HEK293 (cell line): ENCODE data around the gene RNF145.

ENCODE experiments used
- CTCF ChIA-PET: fragments of 350-600 bp; formaldehyde crosslinking; extraction: SDS; loops from one replicate; lab custom pipeline; 2021; ENCODE audit warnings: antibody characterized with exemption; lab: Yijun Ruan, JAX
- POLR2A ChIA-PET: fragments of 300-600 bp; formaldehyde crosslinking; extraction: SDS; loops from one replicate; lab custom pipeline; 2020; ENCODE audit warnings: antibody characterized with exemption, inconsistent platforms; lab: Yijun Ruan, JAX
- H3K27ac ChIP-seq: fragments of 200-500 bp; sonication (Bioruptor generic); 2 replicates; pipeline ENCODE4 v1.5.1; 2014; ENCODE audit warnings: low read depth, low read length, control low read depth, inconsistent platforms; ENCODE audit errors: extremely low read depth
- H3K36me3 ChIP-seq, 2 experiments: fragments of 200-500 bp in 1 of 2; sonication (Bioruptor generic) in 1 of 2; 1 replicate in 1 of 2; 2 replicates in 1 of 2; pipeline ENCODE4 v1.5.1; 2014 to 2017; ENCODE audit warnings: inconsistent platforms in 2 of 2, low read length in 2 of 2; ENCODE audit not compliant: control insufficient read depth in 2 of 2, insufficient read depth in 1 of 2
- H3K4me1 ChIP-seq: fragments of 200-500 bp; sonication (Bioruptor generic); 2 replicates; pipeline ENCODE4 v1.5.1; 2014; ENCODE audit warnings: mild to moderate bottlenecking, low read length, inconsistent platforms; ENCODE audit not compliant: control insufficient read depth, insufficient read depth
- H3K4me3 ChIP-seq: 2 replicates; pipeline ENCODE4 v1.5.1; 2011; ENCODE audit warnings: low read depth, mild to moderate bottlenecking, control low read depth, low read length, moderate library complexity
- H3K9me3 ChIP-seq: fragments of 200-500 bp; sonication (Bioruptor generic); 2 replicates; pipeline ENCODE4 v1.5.1; 2014; ENCODE audit warnings: low read depth, low read length, inconsistent platforms; ENCODE audit not compliant: control insufficient read depth, insufficient read depth
- EGR2 ChIP-seq: fragments of 450-650 bp; formaldehyde crosslinking; IDR thresholded peaks from 2 replicates; pipeline ENCODE4 v1.5.1; 2016; ENCODE audit warnings: low read depth, missing biosample characterization, missing genetic modification characterization
- KLF10 ChIP-seq: fragments of 450-650 bp; IDR thresholded peaks from 2 replicates; pipeline ENCODE4 v1.5.1; 2018; ENCODE audit warnings: missing biosample characterization, mild to moderate bottlenecking, missing genetic modification characterization
- PBX3 ChIP-seq: sonication (generic); formaldehyde crosslinking; IDR thresholded peaks from 2 replicates; pipeline ENCODE4 v1.8.1; 2022; ENCODE audit warnings: mild to moderate bottlenecking, moderate library complexity, missing genetic modification reagents
- SCRT2 ChIP-seq: fragments of 450-650 bp; formaldehyde crosslinking; IDR thresholded peaks from 2 replicates; pipeline ENCODE4 v1.5.1; 2016; ENCODE audit warnings: missing biosample characterization, missing genetic modification characterization
- ZBTB17 ChIP-seq: fragments of 450-650 bp; formaldehyde crosslinking; IDR thresholded peaks from 2 replicates; pipeline ENCODE4 v1.5.1; 2016; ENCODE audit warnings: missing biosample characterization, missing genetic modification characterization
- ZNF155 ChIP-seq: fragments of 450-650 bp; formaldehyde crosslinking; IDR thresholded peaks from 2 replicates; pipeline ENCODE4 v1.5.1; 2016; ENCODE audit warnings: missing biosample characterization, missing genetic modification characterization
- ZNF274 ChIP-seq, 2 experiments: fragments of 200-500 bp in 1 of 2; fragments of 450-650 bp in 1 of 2; sonication (Bioruptor generic) in 1 of 2; formaldehyde crosslinking in 1 of 2; IDR thresholded peaks; 2 replicates each; pipeline versions ENCODE4 v1.5.1 to v1.6.1; 2014 to 2016; ENCODE audit warnings: borderline replicate concordance in 1 of 2, inconsistent platforms in 1 of 2, low read length in 1 of 2, missing biosample characterization in 1 of 2, missing genetic modification characterization in 1 of 2
- ZNF280D ChIP-seq: fragments of 450-650 bp; formaldehyde crosslinking; IDR thresholded peaks from 2 replicates; pipeline ENCODE4 v1.5.1; 2016; ENCODE audit warnings: missing biosample characterization, missing genetic modification characterization
- ZNF350 ChIP-seq: fragments of 450-650 bp; formaldehyde crosslinking; IDR thresholded peaks from 2 replicates; pipeline ENCODE4 v1.5.0; 2017; ENCODE audit warnings: missing biosample characterization, mild to moderate bottlenecking, missing genetic modification characterization
- ZNF366 ChIP-seq: fragments of 450-650 bp; formaldehyde crosslinking; conservative IDR thresholded peaks from 2 replicates; pipeline ENCODE4 v1.5.1; 2016; ENCODE audit warnings: missing biosample characterization, missing genetic modification characterization
- ZNF423 ChIP-seq: fragments of 450-650 bp; formaldehyde crosslinking; IDR thresholded peaks from 2 replicates; pipeline ENCODE4 v1.5.1; 2016; ENCODE audit warnings: missing biosample characterization, missing genetic modification characterization
- ZNF530 ChIP-seq: fragments of 450-650 bp; formaldehyde crosslinking; IDR thresholded peaks from 2 replicates; pipeline ENCODE4 v1.5.1; 2016; ENCODE audit warnings: low read depth, missing biosample characterization, missing genetic modification characterization
- ZNF544 ChIP-seq: fragments of 450-650 bp; formaldehyde crosslinking; IDR thresholded peaks from 2 replicates; pipeline ENCODE4 v1.5.0; 2017; ENCODE audit warnings: missing biosample characterization, missing genetic modification characterization
- ZNF549 ChIP-seq: fragments of 450-650 bp; IDR thresholded peaks from 2 replicates; pipeline ENCODE4 v1.5.1; 2018; ENCODE audit warnings: missing biosample characterization, missing genetic modification characterization, mild to moderate bottlenecking, inconsistent platforms, moderate library complexity
- ZNF629 ChIP-seq: fragments of 450-650 bp; formaldehyde crosslinking; IDR thresholded peaks from 2 replicates; pipeline ENCODE4 v1.5.1; 2017; ENCODE audit warnings: missing biosample characterization, missing genetic modification characterization
- ZNF658 ChIP-seq: fragments of 450-650 bp; formaldehyde crosslinking; IDR thresholded peaks from 2 replicates; pipeline ENCODE4; 2016; ENCODE audit warnings: missing biosample characterization, missing genetic modification characterization
- ZNF76 ChIP-seq: fragments of 450-650 bp; formaldehyde crosslinking; IDR thresholded peaks from 2 replicates; pipeline ENCODE4; 2016; ENCODE audit warnings: low read depth, missing biosample characterization, missing genetic modification characterization, borderline replicate concordance
- TF ChIP-seq, protein P1 (sequence below): fragments of 450-650 bp; formaldehyde crosslinking; IDR thresholded peaks from 2 replicates; pipeline ENCODE4 v1.5.1; 2016; ENCODE audit warnings: missing biosample characterization, missing genetic modification characterization, borderline replicate concordance
- TF ChIP-seq, protein P2 (sequence below): fragments of 450-650 bp; formaldehyde crosslinking; IDR thresholded peaks from 2 replicates; pipeline ENCODE4 v1.5.1; 2016; ENCODE audit warnings: missing biosample characterization, missing genetic modification characterization

Gene RNF145

DNA sequence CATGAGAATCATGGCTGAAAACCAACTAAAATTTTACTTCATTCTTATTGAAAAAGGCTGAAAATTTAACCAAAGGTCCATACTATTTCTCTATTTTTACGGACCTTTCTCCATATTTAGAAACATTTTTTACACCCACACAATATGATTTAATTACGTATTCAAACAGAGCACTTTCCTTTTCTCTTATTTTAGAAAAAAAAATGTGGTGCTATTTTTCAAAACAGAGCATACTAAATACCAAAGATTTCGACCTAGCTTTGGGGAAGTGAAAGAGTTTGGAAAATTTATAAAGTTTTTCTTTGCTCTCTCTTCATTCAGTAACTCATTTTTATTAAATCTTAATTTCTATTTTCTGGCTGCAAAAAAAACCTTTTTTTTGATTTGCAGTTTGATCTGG, 38.1 kb downstream of the RNF145 start (continued):
- TF ChIP-seq ZNF274 (IDR thresholded peaks at IDR 0.05; ENCODE audit: low read length) (no peak), ZNF274 (tag by site-specific recombination; IDR thresholded peaks at IDR 0.05; ENCODE audit: borderline replicate concordance) (no peak), KLF10 (tag by site-specific recombination) (no peak), ZNF658 (tag by site-specific recombination) (no peak), ZNF423 (no peak), ZNF629 (tag by site-specific recombination) (no peak), PBX3 (CRISPR knock-in tag) (no peak), ZNF76 (tag by site-specific recombination) (no peak), ZNF280D (tag by site-specific recombination) (no peak), ZNF549 (no peak), ZNF350 (no peak), SCRT2 (tag by site-specific recombination) (no peak), ZNF366 (no peak), EGR2 (tag by site-specific recombination) (no peak)

DNA sequence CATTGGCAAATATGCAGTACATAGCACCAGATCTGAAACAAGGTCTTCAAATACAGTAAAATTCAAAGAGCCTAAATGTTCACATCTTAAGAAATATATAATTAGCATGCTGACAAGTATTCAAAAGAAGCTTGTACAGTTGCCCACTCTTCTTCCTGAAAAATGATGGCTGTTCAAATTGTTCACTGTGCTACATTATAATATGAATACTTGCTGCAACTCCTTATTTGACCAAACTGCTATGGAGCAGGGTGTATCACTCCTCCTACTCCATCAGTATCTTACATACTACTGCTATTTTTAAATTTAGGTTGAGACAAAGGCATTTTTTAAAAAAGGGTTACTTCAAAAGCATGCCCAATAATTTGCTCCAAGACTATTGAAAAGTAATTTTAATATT, 39.3 kb downstream of the RNF145 start:
- POLR2A ChIA-PET: no interaction called here
- H3K4me3 ChIP-seq: no peak overlapping the region
- peaks cover 26 to 28% of the 10 kb centered on the region in 2 experiments; a peak in 2 of 3 replicates for H3K36me3 ChIP-seq
- H3K27ac ChIP-seq: no peak overlapping the region
- CTCF ChIA-PET: interaction anchor here (0.6 to 0.9 kb wide), 2 partner anchors 13 to 34 kb away, joined by 5 to 6 read pairs; no protein-coding TSS in a partner anchor
- no peaks in the 10 kb centered on the region for H3K9me3 ChIP-seq
- peaks cover 5% of the 10 kb centered on the region; the same call in 1 of the 2 replicates for H3K4me1 ChIP-seq
- TF ChIP-seq ZNF544 (tag by site-specific recombination): no peak
- TF ChIP-seq, protein P1, sequence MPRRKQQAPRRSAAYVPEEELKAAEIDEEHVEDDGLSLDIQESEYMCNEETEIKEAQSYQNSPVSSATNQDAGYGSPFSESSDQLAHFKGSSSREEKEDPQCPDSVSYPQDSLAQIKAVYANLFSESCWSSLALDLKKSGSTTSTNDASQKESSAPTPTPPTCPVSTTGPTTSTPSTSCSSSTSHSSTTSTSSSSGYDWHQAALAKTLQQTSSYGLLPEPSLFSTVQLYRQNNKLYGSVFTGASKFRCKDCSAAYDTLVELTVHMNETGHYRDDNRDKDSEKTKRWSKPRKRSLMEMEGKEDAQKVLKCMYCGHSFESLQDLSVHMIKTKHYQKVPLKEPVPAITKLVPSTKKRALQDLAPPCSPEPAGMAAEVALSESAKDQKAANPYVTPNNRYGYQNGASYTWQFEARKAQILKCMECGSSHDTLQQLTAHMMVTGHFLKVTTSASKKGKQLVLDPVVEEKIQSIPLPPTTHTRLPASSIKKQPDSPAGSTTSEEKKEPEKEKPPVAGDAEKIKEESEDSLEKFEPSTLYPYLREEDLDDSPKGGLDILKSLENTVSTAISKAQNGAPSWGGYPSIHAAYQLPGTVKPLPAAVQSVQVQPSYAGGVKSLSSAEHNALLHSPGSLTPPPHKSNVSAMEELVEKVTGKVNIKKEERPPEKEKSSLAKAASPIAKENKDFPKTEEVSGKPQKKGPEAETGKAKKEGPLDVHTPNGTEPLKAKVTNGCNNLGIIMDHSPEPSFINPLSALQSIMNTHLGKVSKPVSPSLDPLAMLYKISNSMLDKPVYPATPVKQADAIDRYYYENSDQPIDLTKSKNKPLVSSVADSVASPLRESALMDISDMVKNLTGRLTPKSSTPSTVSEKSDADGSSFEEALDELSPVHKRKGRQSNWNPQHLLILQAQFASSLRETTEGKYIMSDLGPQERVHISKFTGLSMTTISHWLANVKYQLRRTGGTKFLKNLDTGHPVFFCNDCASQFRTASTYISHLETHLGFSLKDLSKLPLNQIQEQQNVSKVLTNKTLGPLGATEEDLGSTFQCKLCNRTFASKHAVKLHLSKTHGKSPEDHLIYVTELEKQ: no peak
- no peak for TF ChIP-seq ZNF155 (tag by site-specific recombination)
- no peak for TF ChIP-seq ZNF280D (tag by site-specific recombination)
- no peak for TF ChIP-seq ZNF530 (tag by site-specific recombination)
- TF ChIP-seq ZBTB17 (tag by site-specific recombination): no peak
- TF ChIP-seq, protein P2, sequence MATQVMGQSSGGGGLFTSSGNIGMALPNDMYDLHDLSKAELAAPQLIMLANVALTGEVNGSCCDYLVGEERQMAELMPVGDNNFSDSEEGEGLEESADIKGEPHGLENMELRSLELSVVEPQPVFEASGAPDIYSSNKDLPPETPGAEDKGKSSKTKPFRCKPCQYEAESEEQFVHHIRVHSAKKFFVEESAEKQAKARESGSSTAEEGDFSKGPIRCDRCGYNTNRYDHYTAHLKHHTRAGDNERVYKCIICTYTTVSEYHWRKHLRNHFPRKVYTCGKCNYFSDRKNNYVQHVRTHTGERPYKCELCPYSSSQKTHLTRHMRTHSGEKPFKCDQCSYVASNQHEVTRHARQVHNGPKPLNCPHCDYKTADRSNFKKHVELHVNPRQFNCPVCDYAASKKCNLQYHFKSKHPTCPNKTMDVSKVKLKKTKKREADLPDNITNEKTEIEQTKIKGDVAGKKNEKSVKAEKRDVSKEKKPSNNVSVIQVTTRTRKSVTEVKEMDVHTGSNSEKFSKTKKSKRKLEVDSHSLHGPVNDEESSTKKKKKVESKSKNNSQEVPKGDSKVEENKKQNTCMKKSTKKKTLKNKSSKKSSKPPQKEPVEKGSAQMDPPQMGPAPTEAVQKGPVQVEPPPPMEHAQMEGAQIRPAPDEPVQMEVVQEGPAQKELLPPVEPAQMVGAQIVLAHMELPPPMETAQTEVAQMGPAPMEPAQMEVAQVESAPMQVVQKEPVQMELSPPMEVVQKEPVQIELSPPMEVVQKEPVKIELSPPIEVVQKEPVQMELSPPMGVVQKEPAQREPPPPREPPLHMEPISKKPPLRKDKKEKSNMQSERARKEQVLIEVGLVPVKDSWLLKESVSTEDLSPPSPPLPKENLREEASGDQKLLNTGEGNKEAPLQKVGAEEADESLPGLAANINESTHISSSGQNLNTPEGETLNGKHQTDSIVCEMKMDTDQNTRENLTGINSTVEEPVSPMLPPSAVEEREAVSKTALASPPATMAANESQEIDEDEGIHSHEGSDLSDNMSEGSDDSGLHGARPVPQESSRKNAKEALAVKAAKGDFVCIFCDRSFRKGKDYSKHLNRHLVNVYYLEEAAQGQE (tag by site-specific recombination): no peak
